Urothelium cell line (cell line): ENCODE results near the gene CENPT.

Experiments used
- DNase-seq: peaks from one replicate; pipeline ENCODE4 v3.0.0; 2011; ENCODE audit warnings: low spot score, mixed read lengths
- FAIRE-seq: peaks from 2 replicates; lab custom pipeline; 2011; peaks lifted over from hg19 to GRCh38; lab: Jason Lieb, UNC

The CENPT gene

GRCh38 chr16:67820608-67821259 lies 26.8 kb downstream of the CENPT start:
- DNase-seq (no peak), FAIRE-seq (no peak)

GRCh38 chr16:67814567-67814966 lies 32.9 kb downstream of the CENPT start:
- DNase-seq (no peak), FAIRE-seq (no peak)

- DNase-seq (no peak), FAIRE-seq (no peak)
Observed at GRCh38 chr16:67811899-67812298, 35.6 kb downstream of the CENPT start.

GRCh38 chr16:67807148-67807682 lies 40.3 kb downstream of the CENPT start:
- DNase-seq (no peak), FAIRE-seq (no peak)

- DNase-seq, result peak; percentile 97
- peak; percentile 74 for FAIRE-seq
Observed at GRCh38 chr16:67806428-67807147, 40.9 kb downstream of the CENPT start, which contains the start of the genes RANBP10 and TSNAXIP1. RANBP10 (minus strand) TSS chr16:67806560; CDS start chr16:67806536, 24 bp downstream. TSNAXIP1 (plus strand) TSS chr16:67806889; CDS start chr16:67807150, 261 bp downstream.

- no peak for FAIRE-seq
- no peak for DNase-seq
Observed at GRCh38 chr16:67805718-67806427, 41.6 kb downstream of the CENPT start.

- FAIRE-seq (no peak), DNase-seq (no peak)
Observed at GRCh38 chr16:67804853-67805542, 42.5 kb downstream of the CENPT start.

- DNase-seq (no peak), FAIRE-seq (no peak)
Observed at GRCh38 chr16:67803894-67804293, 43.6 kb downstream of the CENPT start.

GRCh38 chr16:67801883-67802282 lies 45.6 kb downstream of the CENPT start:
- FAIRE-seq, result no peak
- no peak for DNase-seq

- FAIRE-seq (no peak), DNase-seq (no peak)
Observed at GRCh38 chr16:67801241-67801640, 46.3 kb downstream of the CENPT start.

- no peak for DNase-seq
- no peak for FAIRE-seq
Observed at GRCh38 chr16:67800338-67800926, 47.1 kb downstream of the CENPT start.

GRCh38 chr16:67796099-67796718 lies 51.3 kb downstream of the CENPT start:
- DNase-seq, result no peak
- no peak for FAIRE-seq

GRCh38 chr16:67790071-67790470 lies 57.4 kb downstream of the CENPT start:
- FAIRE-seq, result no peak
- no peak for DNase-seq

- FAIRE-seq (no peak), DNase-seq (no peak)
Observed at GRCh38 chr16:67786491-67786890, 61.0 kb downstream of the CENPT start.

GRCh38 chr16:67783353-67783725 lies 64.2 kb downstream of the CENPT start:
- FAIRE-seq (no peak), DNase-seq (no peak)

GRCh38 chr16:67782567-67783352 lies 64.7 kb downstream of the CENPT start:
- no peak for FAIRE-seq
- DNase-seq, result no peak

GRCh38 chr16:67781565-67781921 lies 66.0 kb downstream of the CENPT start:
- FAIRE-seq, result no peak
- no peak for DNase-seq

- FAIRE-seq (no peak), DNase-seq (no peak)
Observed at GRCh38 chr16:67780847-67781564, 66.5 kb downstream of the CENPT start.
